ENCODE measurements around the gene CPLX4.
"Not testable (repeated sequence)": the region's sequence is repeated elsewhere in the genome, so short reads cannot be mapped to it uniquely, and the experiment has no call there.

Gene CPLX4

GRCh38 chr18:59271606-59272220, 46.7 kb downstream of the CPLX4 start:
- no peak for DNase-seq (ENCODE audit: low read depth in 2 of 2)

GRCh38 chr18:59270689-59271257, 47.7 kb downstream of the CPLX4 start:
- DNase-seq (ENCODE audit: low read depth in 2 of 2), result no peak

GRCh38 chr18:59269563-59270119, 48.8 kb downstream of the CPLX4 start:
- no peak for DNase-seq (ENCODE audit: low read depth in 2 of 2)

- peak; percentile 39 to 45 for DNase-seq (ENCODE audit: low read depth in 2 of 2)
Observed at GRCh38 chr18:59268721-59269562, 49.5 kb downstream of the CPLX4 start.

- DNase-seq (ENCODE audit: low read depth in 2 of 2), result no peak
Observed at GRCh38 chr18:59268127-59268720, 50.2 kb downstream of the CPLX4 start.

- DNase-seq (ENCODE audit: low read depth in 2 of 2), result no peak
Observed at GRCh38 chr18:59267503-59268126, 50.8 kb downstream of the CPLX4 start.

GRCh38 chr18:59266886-59267502, 51.5 kb downstream of the CPLX4 start:
- DNase-seq (ENCODE audit: low read depth in 2 of 2), result no peak

- no peak for DNase-seq (ENCODE audit: low read depth in 2 of 2)
Observed at GRCh38 chr18:59266459-59266858, 52.0 kb downstream of the CPLX4 start.

GRCh38 chr18:59265974-59266369, 52.5 kb downstream of the CPLX4 start:
- DNase-seq (ENCODE audit: low read depth in 2 of 2), result no peak

GRCh38 chr18:59265246-59265973, 53.0 kb downstream of the CPLX4 start:
- DNase-seq (ENCODE audit: low read depth in 2 of 2), result peak; percentile 28 to 40

GRCh38 chr18:59264651-59265245, 53.7 kb downstream of the CPLX4 start:
- DNase-seq (ENCODE audit: low read depth in 2 of 2), result no peak

- DNase-seq (ENCODE audit: low read depth in 2 of 2), result no peak
Observed at GRCh38 chr18:59264121-59264571, 54.3 kb downstream of the CPLX4 start.

GRCh38 chr18:59263661-59264060, 54.8 kb downstream of the CPLX4 start:
- DNase-seq (ENCODE audit: low read depth in 2 of 2), result no peak

GRCh38 chr18:59262243-59262642, 56.2 kb downstream of the CPLX4 start:
- DNase-seq (ENCODE audit: low read depth in 2 of 2), result not testable (repeated sequence)

- DNase-seq (ENCODE audit: low read depth in 2 of 2), result not testable (repeated sequence)
Observed at GRCh38 chr18:59261842-59262241, 56.6 kb downstream of the CPLX4 start.

GRCh38 chr18:59255491-59255890, 63.0 kb downstream of the CPLX4 start:
- DNase-seq (ENCODE audit: low read depth in 2 of 2), result not testable (repeated sequence)

- DNase-seq (ENCODE audit: low read depth in 2 of 2), result no peak
Observed at GRCh38 chr18:59249199-59249774, 69.2 kb downstream of the CPLX4 start.

- DNase-seq (ENCODE audit: low read depth in 2 of 2), result no peak
Observed at GRCh38 chr18:59246796-59247195, 71.7 kb downstream of the CPLX4 start.

All from stimulated activated CD8-positive, alpha-beta memory T cell treated with anti-CD3 and anti-CD28 coated beads, Interleukin-2, amount 100 ng/mL, for 48 hours (primary cell).